SK-N-SH treated with all-trans-retinoic acid at 6 μM for 48 hours (cell line): ENCODE data around the gene MMEL1.

ENCODE experiments used
- ATAC-seq: fragments of 200-7000 bp; cut with Tn5 transposase; 3 replicates; pipeline ENCODE4 v1.9.1; 2020; ENCODE audit warnings: mild to moderate bottlenecking, moderate library complexity
- ARNTL ChIP-seq: fragments of 450-650 bp; formaldehyde crosslinking; IDR thresholded peaks from 2 replicates; pipeline ENCODE4 v1.5.0; 2020; ENCODE audit warnings: low read depth, mild to moderate bottlenecking, moderate library complexity, borderline replicate concordance
- BACH2 ChIP-seq: fragments of 250-450 bp; sonication (Bioruptor Pico); IDR thresholded peaks from 2 replicates; pipeline ENCODE4 v1.9.0; 2021; ENCODE audit warnings: mild to moderate bottlenecking, borderline replicate concordance
- CREB5 ChIP-seq: fragments of 250-450 bp; sonication (Bioruptor Pico); IDR thresholded peaks from 2 replicates; pipeline ENCODE4 v1.5.1; 2020; ENCODE audit warnings: low read depth, mild to moderate bottlenecking, moderate library complexity
- CSDC2 ChIP-seq: fragments of 250-450 bp; sonication (Bioruptor Pico); IDR thresholded peaks from 2 replicates; pipeline ENCODE4 v1.5.0; 2020; ENCODE audit warnings: mild to moderate bottlenecking, moderate library complexity
- CSRNP3 ChIP-seq: fragments of 250-450 bp; sonication (Bioruptor Pico); IDR thresholded peaks from 2 replicates; pipeline ENCODE4 v1.5.1; 2021; ENCODE audit warnings: mild to moderate bottlenecking, moderate library complexity
- ESRRG ChIP-seq: fragments of 250-450 bp; sonication (Bioruptor Pico); IDR thresholded peaks from 2 replicates; pipeline ENCODE4 v1.6.1; 2021; ENCODE audit warnings: mild to moderate bottlenecking
- GLIS3 ChIP-seq: fragments of 250-450 bp; sonication (Bioruptor Pico); IDR thresholded peaks from 2 replicates; pipeline ENCODE4 v1.5.0; 2020; ENCODE audit warnings: mild to moderate bottlenecking, moderate library complexity
- ISL1 ChIP-seq: fragments of 250-450 bp; sonication (Bioruptor Pico); IDR thresholded peaks from 2 replicates; pipeline ENCODE4 v2.1.2; 2022; ENCODE audit warnings: mild to moderate bottlenecking, moderate library complexity
- OSR1 ChIP-seq: fragments of 250-450 bp; sonication (Bioruptor Pico); IDR thresholded peaks from 2 replicates; pipeline ENCODE4 v1.8.0; 2022; ENCODE audit warnings: moderate library complexity, mild to moderate bottlenecking, inconsistent platforms
- PATZ1 ChIP-seq: fragments of 250-450 bp; sonication (Bioruptor Pico); IDR thresholded peaks from 2 replicates; pipeline ENCODE4 v1.8.0; 2020; ENCODE audit warnings: mild to moderate bottlenecking, moderate library complexity, borderline replicate concordance
- POU6F1 ChIP-seq: fragments of 250-450 bp; sonication (Bioruptor Pico); IDR thresholded peaks from 2 replicates; pipeline ENCODE4 v1.8.0; 2021; ENCODE audit warnings: low read depth, mild to moderate bottlenecking, moderate library complexity, borderline replicate concordance
- PPARA ChIP-seq: fragments of 250-450 bp; sonication (Bioruptor Pico); IDR thresholded peaks from 2 replicates; pipeline ENCODE4 v1.5.0; 2020; ENCODE audit warnings: mild to moderate bottlenecking, borderline replicate concordance
- RARB ChIP-seq: fragments of 250-450 bp; sonication (Bioruptor Pico); IDR thresholded peaks from 2 replicates; pipeline ENCODE4 v1.8.0; 2021; ENCODE audit warnings: mild to moderate bottlenecking, moderate library complexity
- SNAI2 ChIP-seq: fragments of 250-450 bp; sonication (Bioruptor Pico); IDR thresholded peaks from 2 replicates; pipeline ENCODE4 v1.5.0; 2020; ENCODE audit warnings: mild to moderate bottlenecking, moderate library complexity
- TCF4 ChIP-seq: fragments of 250-450 bp; sonication (Bioruptor Pico); IDR thresholded peaks from 2 replicates; pipeline ENCODE4 v1.8.0; 2021; ENCODE audit warnings: mild to moderate bottlenecking, moderate library complexity, borderline replicate concordance
- TOX ChIP-seq: fragments of 250-450 bp; sonication (Bioruptor Pico); IDR thresholded peaks from 2 replicates; pipeline ENCODE4 v1.8.0; 2021; ENCODE audit warnings: mild to moderate bottlenecking, moderate library complexity, borderline replicate concordance
- TSHZ2 ChIP-seq: fragments of 250-450 bp; sonication (Bioruptor Pico); IDR thresholded peaks from 2 replicates; pipeline ENCODE4 v1.5.0; 2020; ENCODE audit warnings: mild to moderate bottlenecking, moderate library complexity
- ZFP3 ChIP-seq: fragments of 250-450 bp; sonication (Bioruptor Pico); IDR thresholded peaks from 2 replicates; pipeline ENCODE4 v1.5.0; 2020; ENCODE audit warnings: mild to moderate bottlenecking, moderate library complexity
- ZFP30 ChIP-seq: fragments of 450-650 bp; formaldehyde crosslinking; IDR thresholded peaks from 2 replicates; pipeline ENCODE4 v1.5.0; 2022; ENCODE audit warnings: mild to moderate bottlenecking, moderate library complexity
- ZNF565 ChIP-seq: fragments of 450-650 bp; formaldehyde crosslinking; conservative IDR thresholded peaks from 2 replicates; pipeline ENCODE4 v1.5.0; 2020; ENCODE audit warnings: low read depth, mild to moderate bottlenecking, moderate library complexity
- ZNF70 ChIP-seq: fragments of 450-650 bp; formaldehyde crosslinking; IDR thresholded peaks from 2 replicates; pipeline ENCODE4 v1.5.0; 2020; ENCODE audit warnings: mild to moderate bottlenecking, moderate library complexity
- ZNF8 ChIP-seq: fragments of 450-650 bp; formaldehyde crosslinking; IDR thresholded peaks from 2 replicates; pipeline ENCODE4 v1.5.0; 2020; ENCODE audit warnings: mild to moderate bottlenecking, moderate library complexity

MMEL1 gene

GRCh38 chr1:2561898-2562895 lies 70.6 kb downstream of the MMEL1 start (continued):
- TF ChIP-seq CSDC2 (no peak), ZNF70 (no peak)

- ATAC-seq: no peak
- no peak for TF ChIP-seq ZNF8
- TF ChIP-seq CREB5 (CRISPR knock-in tag): no peak
- no peak for TF ChIP-seq TCF4 (CRISPR knock-in tag)
- no peak for TF ChIP-seq ARNTL (CRISPR knock-in tag)
- TF ChIP-seq PATZ1 (CRISPR knock-in tag): no peak
- no peak for TF ChIP-seq ISL1 (CRISPR knock-in tag)
- no peak for TF ChIP-seq BACH2
- no peak for TF ChIP-seq GLIS3 (CRISPR knock-in tag)
- TF ChIP-seq ZFP30: no peak
- TF ChIP-seq CSRNP3 (CRISPR knock-in tag): no peak
- TF ChIP-seq ZNF70: no peak
- no peak for TF ChIP-seq SNAI2
- no peak for TF ChIP-seq POU6F1 (CRISPR knock-in tag)
- TF ChIP-seq TSHZ2 (CRISPR knock-in tag): no peak
- no peak for TF ChIP-seq ZNF565 (CRISPR knock-in tag)
- TF ChIP-seq ESRRG (CRISPR knock-in tag): no peak
These were observed 71.4 kb downstream of the MMEL1 start for GRCh38 chr1:2561446-2561845.

GRCh38 chr1:2560299-2561073 lies 72.3 kb downstream of the MMEL1 start:
- no peak for ATAC-seq
- TF ChIP-seq TOX (CRISPR knock-in tag) (no peak), ISL1 (CRISPR knock-in tag) (no peak), TSHZ2 (CRISPR knock-in tag) (no peak), OSR1 (CRISPR knock-in tag) (no peak), BACH2 (no peak), ZFP3 (CRISPR knock-in tag) (no peak), SNAI2 (no peak), PPARA (CRISPR knock-in tag) (no peak), ZFP30 (no peak), ARNTL (CRISPR knock-in tag) (no peak), ZNF8 (no peak), RARB (no peak), ZNF565 (CRISPR knock-in tag) (no peak)
